ENCODE measurements around the gene ORMDL1.
A peak's percentile ranks its signal among the peaks of the same experiment; 100 is the strongest.

Gene ORMDL1

GRCh38 chr2:189756311-189756952, 27.7 kb downstream of the ORMDL1 start:
- Mint-ChIP-seq H3K9me3 (no peaks in the 10 kb centered on the region), H3K4me3 (no peak overlapping the region), H3K27me3 (no peaks in the 10 kb centered on the region), H3K27ac (no peak overlapping the region), H3K4me1 (peaks cover 4% of the 10 kb centered on the region), H3K36me3 (peaks cover 6% of the 10 kb centered on the region)
- DNase-seq: no peak
- CTCF ChIA-PET: no interaction called here

DNA sequence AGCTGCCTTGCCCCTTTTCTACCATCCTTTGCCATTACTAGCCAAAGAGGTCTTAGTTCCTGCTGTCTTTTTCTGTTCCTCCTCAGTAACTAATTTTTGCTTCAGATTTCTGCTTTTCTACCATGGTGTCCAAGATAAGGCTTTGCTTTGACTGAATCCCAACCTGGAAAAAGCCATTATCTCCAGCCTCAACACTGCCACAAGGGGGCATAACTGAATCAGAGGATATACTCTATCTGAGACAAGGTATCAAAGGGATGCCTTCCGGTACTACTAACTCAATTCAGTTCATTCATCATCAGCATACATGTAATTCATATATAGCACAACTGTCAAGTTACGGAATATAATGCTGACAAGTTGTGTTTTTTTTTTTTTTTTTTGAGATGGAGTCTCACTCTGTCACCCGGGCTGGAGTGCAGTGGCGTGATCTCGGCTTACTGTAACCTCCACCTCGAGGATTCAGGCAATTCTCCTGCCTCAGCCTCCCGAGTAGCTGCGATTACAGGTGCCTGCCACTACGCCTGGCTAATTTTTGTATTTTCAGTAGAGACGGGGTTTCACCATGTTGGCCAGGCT, 33.0 kb downstream of the ORMDL1 start:
- no peaks in the 10 kb centered on the region for H3K9me3 Mint-ChIP-seq
- DNase-seq: peak; percentile 60

DNA sequence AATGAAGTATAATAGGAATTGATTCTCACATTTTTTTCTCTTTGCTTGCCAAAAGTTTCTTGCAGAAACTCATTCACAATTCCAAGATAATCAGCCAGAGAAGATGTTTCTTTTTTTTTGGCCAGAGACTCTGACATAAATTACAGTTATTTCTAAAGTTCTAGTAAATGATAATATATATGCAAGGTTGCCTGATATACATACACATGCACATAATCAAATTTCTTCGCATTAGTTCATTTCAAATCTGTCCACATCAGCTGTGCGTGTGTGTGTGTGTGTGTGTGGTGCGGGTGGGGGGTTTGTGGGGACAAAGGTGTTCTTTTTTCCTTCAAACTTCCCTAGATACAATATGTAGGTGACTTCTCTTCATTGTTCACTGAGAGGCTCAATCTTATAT, 54.7 kb downstream of the ORMDL1 start:
- no peak for DNase-seq
- no peak overlapping the region for H3K27ac Mint-ChIP-seq
- CTCF ChIA-PET: no interaction called here
- H3K4me1 Mint-ChIP-seq: no peaks in the 10 kb centered on the region
- no peak overlapping the region for H3K4me3 Mint-ChIP-seq
- no peaks in the 10 kb centered on the region for H3K9me3 Mint-ChIP-seq
- H3K27me3 Mint-ChIP-seq: no peaks in the 10 kb centered on the region
- H3K36me3 Mint-ChIP-seq: no peaks in the 10 kb centered on the region

More for the DNA sequence above, 33.0 kb downstream of the ORMDL1 start:
- Mint-ChIP-seq H3K27ac (no peak overlapping the region), H3K4me1 (no peaks in the 10 kb centered on the region), H3K4me3 (no peak overlapping the region), H3K27me3 (no peaks in the 10 kb centered on the region), H3K36me3 (peaks cover 8% of the 10 kb centered on the region)
- CTCF ChIA-PET: interaction anchor here (0.9 to 2.0 kb wide), 8 partner anchors 11 to 569 kb away, joined by 3 to 16 read pairs (median 4); partner anchors contain the start of gene OSGEPL1

DNA sequence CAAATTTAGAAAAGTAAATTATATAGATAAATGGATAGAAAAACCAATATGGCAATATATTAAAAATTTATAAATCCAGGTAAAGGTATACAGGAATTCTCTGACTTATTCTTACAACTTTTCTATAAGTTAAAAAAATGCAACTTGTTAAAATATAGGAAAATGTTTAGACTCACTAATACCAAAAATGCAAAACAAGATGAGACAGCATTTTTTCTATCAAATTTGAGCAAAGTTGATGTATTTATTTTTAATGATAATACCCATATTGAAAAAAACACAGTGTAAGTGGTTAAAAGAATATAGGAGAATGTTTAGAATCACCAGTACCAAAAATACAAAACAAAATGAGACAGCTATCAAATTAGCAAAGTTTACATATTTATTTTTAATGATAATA, 57.3 kb downstream of the ORMDL1 start:
- H3K36me3 Mint-ChIP-seq: no peaks in the 10 kb centered on the region
- CTCF ChIA-PET: no interaction called here
- H3K4me3 Mint-ChIP-seq: no peak overlapping the region
- no peaks in the 10 kb centered on the region for H3K9me3 Mint-ChIP-seq
- H3K27ac Mint-ChIP-seq: no peak overlapping the region
- DNase-seq: no peak
- no peaks in the 10 kb centered on the region for H3K27me3 Mint-ChIP-seq
- no peaks in the 10 kb centered on the region for H3K4me1 Mint-ChIP-seq

DNA sequence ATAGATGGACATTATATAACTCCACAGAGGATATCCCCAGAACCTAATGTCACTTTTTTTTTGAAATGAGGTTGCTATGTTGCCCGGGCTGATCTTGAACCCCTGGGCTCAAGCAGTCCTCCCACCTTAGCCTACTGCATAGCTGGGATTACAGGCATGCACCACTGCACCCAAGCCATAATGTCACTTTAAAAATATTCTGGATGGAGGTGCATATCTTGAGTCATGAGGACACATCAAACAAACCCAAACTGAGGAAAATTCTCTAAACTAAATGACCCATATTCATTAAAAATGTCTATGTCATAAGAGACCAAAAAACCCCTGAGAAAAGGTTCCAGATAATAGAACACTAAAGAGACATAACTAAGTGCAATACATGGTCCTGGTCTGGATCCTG, 57.9 kb downstream of the ORMDL1 start:
- no peaks in the 10 kb centered on the region for H3K27me3 Mint-ChIP-seq
- no peak for DNase-seq
- CTCF ChIA-PET: no interaction called here

DNA sequence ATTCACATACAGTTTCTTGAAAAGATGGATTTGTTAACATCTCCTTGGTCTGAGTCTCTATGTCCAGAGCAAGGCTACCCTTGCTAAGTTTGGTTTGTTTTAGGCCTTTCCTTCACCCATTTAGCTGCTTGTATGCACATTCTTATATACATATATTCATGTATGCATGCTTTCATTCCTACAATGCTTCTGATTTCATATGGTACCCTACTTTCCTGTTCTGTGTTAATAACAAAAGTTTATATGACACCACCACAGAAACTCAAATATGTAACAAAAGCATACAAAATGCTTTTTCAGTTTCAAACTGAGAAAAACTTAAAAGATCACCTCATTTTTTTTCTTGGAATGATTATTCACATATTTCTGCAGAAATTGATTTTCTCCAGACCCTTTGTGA, 60.9 kb downstream of the ORMDL1 start:
- no peak overlapping the region for H3K27ac Mint-ChIP-seq
- no peaks in the 10 kb centered on the region for H3K4me1 Mint-ChIP-seq
- H3K9me3 Mint-ChIP-seq: no peaks in the 10 kb centered on the region
- H3K36me3 Mint-ChIP-seq: no peaks in the 10 kb centered on the region
- CTCF ChIA-PET: interaction anchor here (2.6 kb wide), 1 partner anchor 27 kb away, joined by 6 read pairs; no protein-coding TSS in a partner anchor
- no peak overlapping the region for H3K4me3 Mint-ChIP-seq
- H3K27me3 Mint-ChIP-seq: no peaks in the 10 kb centered on the region
- DNase-seq: no peak

More for the DNA sequence above, 57.9 kb downstream of the ORMDL1 start:
- no peaks in the 10 kb centered on the region for H3K4me1 Mint-ChIP-seq
- no peaks in the 10 kb centered on the region for H3K9me3 Mint-ChIP-seq
- no peak overlapping the region for H3K27ac Mint-ChIP-seq
- no peak overlapping the region for H3K4me3 Mint-ChIP-seq
- no peaks in the 10 kb centered on the region for H3K36me3 Mint-ChIP-seq
